ENCODE results near the gene GALNT14. TPM values are rescaled to one million over a fixed set of nuclear protein-coding genes. Genes with fewer than 3 reads are reported as not detected.

The GALNT14 gene
- polyA plus RNA-seq, 3 donors from 2014 or later, result not detected

DNA sequence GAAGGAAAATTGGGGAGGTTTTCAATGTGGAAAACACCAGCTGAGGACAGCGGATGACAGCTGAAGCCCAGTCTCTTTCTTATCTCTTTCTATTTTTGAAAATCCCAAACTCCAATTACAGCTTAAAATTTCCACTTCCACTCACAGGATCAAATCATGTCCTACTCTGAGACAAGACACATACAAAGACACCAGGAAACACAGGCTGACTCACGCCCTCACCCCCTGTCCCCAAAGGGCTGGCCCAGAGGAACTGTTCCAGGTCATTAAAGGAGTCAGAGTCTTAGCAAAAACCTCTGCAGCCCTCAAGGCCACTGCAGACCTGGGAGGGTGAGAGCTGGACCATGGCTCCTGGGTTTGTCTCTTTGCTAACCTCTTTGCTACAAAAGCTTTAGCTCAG, 187.9 kb downstream of the GALNT14 start:
- Mint-ChIP-seq H3K36me3 (no peaks in the 10 kb centered on the region), H3K27me3 (ENCODE audit: low read depth in 3 of 3) (peaks cover 0 to 4% (median 3%) of the 10 kb centered on the region in 3 donors), H3K27ac (no peak overlapping the region), H3K4me1 (no peaks in the 10 kb centered on the region), H3K9me3 (peaks cover 0 to 2% (median 0%) of the 10 kb centered on the region in 6 donors), H3K4me3 (no peak overlapping the region)
- DNase-seq, result no peak

DNA sequence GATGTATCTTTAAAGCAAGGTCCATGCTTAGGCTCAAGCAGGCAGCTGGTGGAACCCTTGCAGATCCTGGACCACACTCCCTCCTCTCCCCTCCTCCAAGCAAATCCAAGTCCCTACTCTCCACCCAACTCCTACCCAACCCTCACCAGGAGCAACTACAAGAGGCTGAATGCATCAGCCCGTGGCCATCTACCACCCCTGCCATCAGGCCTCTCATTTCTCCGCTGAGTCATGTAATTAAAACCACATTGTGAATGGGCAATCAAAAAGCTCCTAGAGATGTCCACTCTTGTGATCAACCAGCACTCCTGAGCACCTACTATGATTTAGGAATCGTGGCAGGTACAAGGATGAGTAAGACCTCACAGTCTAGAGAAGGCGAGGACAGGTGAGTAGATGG, 188.8 kb downstream of the GALNT14 start:
- H3K27ac Mint-ChIP-seq, result no peak overlapping the region
- peaks cover 0 to 2% (median 0%) of the 10 kb centered on the region in 6 donors for H3K9me3 Mint-ChIP-seq
- H3K36me3 Mint-ChIP-seq, result no peaks in the 10 kb centered on the region
- H3K4me3 Mint-ChIP-seq, result no peak overlapping the region
- H3K27me3 Mint-ChIP-seq (ENCODE audit: low read depth in 3 of 3), result peaks cover 0 to 4% (median 3%) of the 10 kb centered on the region in 3 donors
- DNase-seq, result no peak
- no peaks in the 10 kb centered on the region for H3K4me1 Mint-ChIP-seq

DNA sequence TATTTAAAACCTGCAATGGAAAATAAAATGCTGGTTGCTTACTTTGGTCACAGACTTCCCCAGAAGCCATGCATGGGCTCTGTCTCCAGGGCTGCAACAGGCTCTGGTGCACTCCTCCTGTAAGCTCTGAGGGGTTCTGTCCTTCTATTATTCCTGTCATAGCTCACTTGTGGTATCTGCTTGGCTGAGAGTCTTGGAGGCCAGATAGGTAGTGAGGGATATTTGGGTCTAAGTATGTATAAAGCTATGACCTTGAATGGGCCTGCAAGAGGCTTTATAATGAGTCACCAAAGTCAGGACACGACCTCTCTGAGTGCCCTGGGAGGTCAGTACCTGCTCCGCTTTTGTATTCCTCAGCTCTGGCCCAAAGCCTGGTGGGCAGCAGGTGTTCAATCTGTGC, 189.4 kb downstream of the GALNT14 start:
- H3K27me3 Mint-ChIP-seq (ENCODE audit: low read depth in 3 of 3), result peaks cover under 1 to 4% (median 3%) of the 10 kb centered on the region in 3 donors
- H3K27ac Mint-ChIP-seq, result no peak overlapping the region
- H3K36me3 Mint-ChIP-seq, result no peaks in the 10 kb centered on the region
- H3K4me3 Mint-ChIP-seq, result no peak overlapping the region
- DNase-seq, result no peak
- H3K9me3 Mint-ChIP-seq, result peaks cover 0 to 2% (median 0%) of the 10 kb centered on the region in 6 donors
- no peaks in the 10 kb centered on the region for H3K4me1 Mint-ChIP-seq

DNA sequence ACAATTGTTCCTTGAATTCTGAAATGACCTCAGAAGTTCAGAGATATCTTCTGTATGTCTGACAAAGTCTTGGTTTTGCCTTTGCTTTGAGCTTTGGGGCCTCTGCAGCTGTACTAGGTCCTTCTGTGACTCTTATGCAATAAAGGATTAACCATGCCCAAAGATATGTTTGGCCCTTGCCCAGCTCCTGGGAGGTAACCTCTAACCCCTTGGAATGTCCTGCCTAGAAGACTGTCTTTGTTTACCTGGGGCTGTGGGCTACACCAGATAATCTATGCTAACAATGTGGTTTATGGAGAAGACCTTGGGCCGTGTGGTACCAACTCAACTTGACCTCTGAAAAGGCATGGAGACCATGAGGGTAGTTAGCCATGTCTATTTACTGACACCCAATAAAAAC, 190.1 kb downstream of the GALNT14 start:
- peaks cover 0 to 2% (median 0%) of the 10 kb centered on the region in 6 donors for H3K9me3 Mint-ChIP-seq
- no peaks in the 10 kb centered on the region for H3K4me1 Mint-ChIP-seq
- no peak for DNase-seq
- no peaks in the 10 kb centered on the region for H3K36me3 Mint-ChIP-seq
- H3K27ac Mint-ChIP-seq, result no peak overlapping the region
- peaks cover 2 to 4% (median 3%) of the 10 kb centered on the region in 3 donors for H3K27me3 Mint-ChIP-seq (ENCODE audit: low read depth in 3 of 3)
- H3K4me3 Mint-ChIP-seq, result no peak overlapping the region

DNA sequence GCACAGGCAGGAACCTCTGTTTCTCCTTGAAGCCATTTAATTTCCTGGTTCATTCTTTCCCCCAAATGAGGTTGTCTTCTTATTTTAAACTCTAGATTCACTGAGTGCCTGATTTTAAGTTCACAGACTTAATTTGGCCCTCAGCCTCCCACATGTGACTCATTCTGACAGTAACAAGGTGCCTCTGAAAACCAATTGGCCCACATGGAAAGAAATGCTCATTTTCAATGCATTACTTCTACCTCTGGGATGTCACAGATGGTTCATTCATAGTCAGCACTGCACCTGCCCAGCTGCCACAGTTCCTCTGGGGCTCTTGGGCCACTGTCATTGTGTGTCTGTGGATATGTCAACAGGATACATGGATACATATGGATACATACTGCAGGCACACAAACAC, 190.6 kb downstream of the GALNT14 start:
- no peak for DNase-seq
- Mint-ChIP-seq H3K36me3 (no peaks in the 10 kb centered on the region), H3K4me3 (no peak overlapping the region), H3K27me3 (ENCODE audit: low read depth in 3 of 3) (peaks cover 2 to 4% (median 3%) of the 10 kb centered on the region in 3 donors), H3K9me3 (no peaks in the 10 kb centered on the region), H3K4me1 (no peaks in the 10 kb centered on the region), H3K27ac (peak overlapping the region in 1 of 6 donors; percentile 29)

DNA sequence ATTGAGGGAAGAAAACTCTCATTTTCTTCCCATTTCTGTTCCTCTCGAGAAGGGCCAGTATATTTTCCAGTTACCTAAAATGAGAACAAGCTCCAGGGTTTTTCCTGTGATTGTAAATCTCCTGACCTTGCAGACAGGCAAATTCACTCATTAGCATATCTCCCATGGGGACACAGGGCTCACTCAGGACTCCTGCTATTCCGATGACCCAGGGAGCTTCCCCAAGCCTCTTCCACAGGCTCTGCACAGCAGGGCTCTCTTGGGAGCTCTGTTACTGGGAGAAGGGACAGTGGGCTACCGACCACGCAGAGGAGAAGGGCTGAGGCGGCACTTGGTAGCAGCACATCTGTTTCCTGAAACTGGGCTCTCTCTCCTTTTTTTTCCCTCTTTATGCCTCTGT, 195.8 kb downstream of the GALNT14 start:
- H3K27ac Mint-ChIP-seq, result no peak overlapping the region
- peaks cover 0 to 3% (median 0%) of the 10 kb centered on the region in 3 donors for H3K27me3 Mint-ChIP-seq (ENCODE audit: low read depth in 3 of 3)
- H3K9me3 Mint-ChIP-seq, result no peaks in the 10 kb centered on the region
- DNase-seq, result no peak
- no peaks in the 10 kb centered on the region for H3K4me1 Mint-ChIP-seq
- H3K4me3 Mint-ChIP-seq, result no peak overlapping the region
- H3K36me3 Mint-ChIP-seq, result no peaks in the 10 kb centered on the region

DNA sequence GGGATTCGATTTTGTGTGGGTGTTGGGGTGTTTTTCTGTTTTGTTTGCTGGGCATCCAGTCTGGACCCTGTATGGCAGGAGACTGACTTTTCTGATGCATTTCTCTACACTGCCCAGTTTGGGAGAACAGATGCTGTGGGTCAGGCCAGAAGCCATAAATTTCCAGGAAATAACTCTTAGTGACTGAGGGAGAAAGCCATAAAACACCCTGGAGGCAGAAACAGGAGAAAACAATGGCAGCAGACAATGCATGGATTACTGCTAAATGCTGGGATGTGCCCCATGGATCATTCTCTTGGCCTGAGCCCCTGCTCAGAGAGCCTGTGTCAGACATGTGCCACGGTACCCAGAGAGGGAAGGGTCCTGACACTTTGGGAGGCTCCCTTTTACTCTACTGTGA, 197.4 kb downstream of the GALNT14 start:
- H3K27ac Mint-ChIP-seq, result no peak overlapping the region
- H3K4me1 Mint-ChIP-seq, result no peaks in the 10 kb centered on the region
- no peaks in the 10 kb centered on the region for H3K9me3 Mint-ChIP-seq
- no peak overlapping the region for H3K4me3 Mint-ChIP-seq
- DNase-seq, result no peak
- H3K36me3 Mint-ChIP-seq, result no peaks in the 10 kb centered on the region
- H3K27me3 Mint-ChIP-seq (ENCODE audit: low read depth in 3 of 3), result peaks cover 0 to 3% (median 0%) of the 10 kb centered on the region in 3 donors

DNA sequence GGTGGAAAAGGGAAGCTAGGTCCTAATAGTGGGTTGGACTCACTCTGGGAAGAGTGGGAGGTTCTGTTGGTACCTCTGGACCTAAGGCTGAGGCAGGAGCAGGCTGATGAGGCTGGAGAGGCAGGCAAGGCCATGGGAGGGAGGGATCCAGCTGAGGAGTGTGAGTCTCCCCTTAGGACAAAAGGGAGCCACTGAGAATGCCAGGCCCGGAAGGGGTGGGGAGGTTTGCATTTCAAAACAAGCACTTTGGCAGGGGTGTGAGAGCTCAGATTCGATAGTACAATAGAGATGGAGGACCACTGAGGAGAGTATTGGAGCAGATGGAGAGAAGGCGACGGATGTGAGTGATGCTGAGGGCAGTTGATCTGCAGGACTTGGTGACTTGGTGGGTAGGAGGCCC, 198.9 kb downstream of the GALNT14 start:
- no peaks in the 10 kb centered on the region for H3K36me3 Mint-ChIP-seq

DNA sequence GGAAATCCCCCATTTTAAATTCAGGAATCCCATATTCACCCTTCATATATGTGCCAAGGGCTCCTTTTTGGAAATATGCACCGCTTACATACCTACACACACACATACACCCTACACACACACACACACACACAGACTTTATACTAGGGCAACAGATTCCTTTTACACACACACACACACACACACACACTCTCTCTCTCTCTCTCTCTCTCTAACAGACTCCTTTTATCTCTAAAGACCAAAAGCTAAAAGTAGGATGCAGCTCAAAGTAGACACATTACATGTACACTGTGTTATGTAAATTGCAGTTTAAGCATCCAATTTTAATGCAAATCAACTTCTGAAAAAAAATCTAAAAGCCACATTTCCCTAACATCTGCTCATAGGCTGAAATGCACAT, 200.0 kb downstream of the GALNT14 start:
- DNase-seq, result no peak
- no peaks in the 10 kb centered on the region for H3K9me3 Mint-ChIP-seq
- no peaks in the 10 kb centered on the region for H3K4me1 Mint-ChIP-seq
- H3K36me3 Mint-ChIP-seq, result no peaks in the 10 kb centered on the region
- peaks cover 0 to 1% (median 0%) of the 10 kb centered on the region in 3 donors for H3K27me3 Mint-ChIP-seq (ENCODE audit: low read depth in 3 of 3)
- H3K27ac Mint-ChIP-seq, result no peak overlapping the region
- no peak overlapping the region for H3K4me3 Mint-ChIP-seq

More for the DNA sequence above, 198.9 kb downstream of the GALNT14 start:
- H3K27me3 Mint-ChIP-seq (ENCODE audit: low read depth in 3 of 3), result peaks cover 0 to 3% (median 0%) of the 10 kb centered on the region in 3 donors
- no peak overlapping the region for H3K4me3 Mint-ChIP-seq
- DNase-seq, result no peak
- H3K27ac Mint-ChIP-seq, result no peak overlapping the region
- H3K9me3 Mint-ChIP-seq, result no peaks in the 10 kb centered on the region
- no peaks in the 10 kb centered on the region for H3K4me1 Mint-ChIP-seq

DNA sequence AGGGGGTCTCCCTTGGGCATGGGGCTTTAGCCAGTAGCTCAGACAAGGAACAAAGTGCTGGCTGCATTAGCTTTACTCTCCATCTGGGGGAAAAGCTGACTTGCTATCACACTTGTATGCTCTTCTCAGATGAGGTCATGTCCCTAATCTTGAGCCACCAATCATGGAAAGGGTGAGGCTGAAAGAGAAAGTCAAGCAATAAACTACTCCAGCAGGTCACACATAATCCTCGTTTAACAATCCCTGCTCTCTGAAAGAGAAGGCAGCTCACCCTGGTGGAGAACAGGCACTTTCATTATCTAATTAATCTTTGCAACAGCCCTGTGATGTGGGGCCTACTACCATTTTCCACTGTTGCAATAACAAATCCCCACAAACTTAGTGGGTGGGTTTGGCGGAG, 201.3 kb downstream of the GALNT14 start:
- no peak for DNase-seq
- Mint-ChIP-seq H3K27me3 (ENCODE audit: low read depth in 3 of 3) (peaks cover 0 to 1% (median 0%) of the 10 kb centered on the region in 3 donors), H3K4me3 (no peak overlapping the region), H3K36me3 (no peaks in the 10 kb centered on the region), H3K27ac (no peak overlapping the region), H3K9me3 (no peaks in the 10 kb centered on the region), H3K4me1 (peaks cover 0 to 7% of the 10 kb centered on the region in 2 donors)

DNA sequence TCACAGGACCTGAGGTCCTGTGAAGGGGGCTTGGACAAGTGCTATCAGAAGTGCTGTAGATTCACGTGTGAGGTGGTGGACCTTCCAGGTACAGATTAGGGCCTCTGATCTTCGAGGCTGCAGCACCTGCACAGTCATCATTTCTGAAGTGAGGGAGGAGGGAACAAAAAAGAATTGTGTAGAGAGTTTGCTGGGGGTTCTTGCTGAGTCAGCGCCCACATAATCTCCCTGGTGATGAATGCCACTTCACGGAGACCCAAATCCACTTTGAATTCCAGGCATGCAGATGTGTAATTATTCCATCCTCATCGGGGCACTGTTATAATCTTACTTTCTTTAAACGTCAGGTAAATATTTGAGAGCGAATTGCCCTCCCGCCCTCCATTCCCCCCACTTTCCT, 202.4 kb downstream of the GALNT14 start:
- Mint-ChIP-seq H3K4me1 (peaks cover 0 to 7% of the 10 kb centered on the region in 2 donors), H3K9me3 (no peaks in the 10 kb centered on the region), H3K27ac (no peak overlapping the region), H3K27me3 (ENCODE audit: low read depth in 3 of 3) (peaks cover 0 to 1% (median 0%) of the 10 kb centered on the region in 3 donors), H3K36me3 (no peaks in the 10 kb centered on the region), H3K4me3 (no peak overlapping the region)
- DNase-seq, result no peak

DNA sequence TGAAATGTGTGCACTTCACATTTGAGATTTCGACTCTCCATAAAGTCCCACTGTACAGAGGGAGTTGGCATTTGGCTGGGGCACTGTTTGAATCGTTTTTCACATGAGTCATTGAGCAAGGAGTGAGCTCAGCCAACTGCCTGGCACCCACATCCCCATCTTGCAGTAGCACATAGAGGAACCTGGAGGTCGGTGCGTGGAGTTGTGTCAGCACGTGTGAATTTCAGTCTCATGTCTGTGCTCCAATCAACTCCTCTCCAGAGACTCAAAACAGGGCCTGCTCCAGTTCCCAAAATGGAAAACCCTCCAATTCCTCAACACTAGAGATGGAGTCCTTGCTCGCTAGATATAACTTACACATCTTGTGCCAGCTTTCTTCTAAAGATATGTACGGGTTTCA, 204.2 kb downstream of the GALNT14 start:
- Mint-ChIP-seq H3K9me3 (no peaks in the 10 kb centered on the region), H3K27me3 (ENCODE audit: low read depth in 3 of 3) (peaks cover 0 to 4% (median 0%) of the 10 kb centered on the region in 3 donors), H3K27ac (no peak overlapping the region), H3K4me1 (peaks cover 0 to 7% of the 10 kb centered on the region in 2 donors), H3K4me3 (no peak overlapping the region), H3K36me3 (no peaks in the 10 kb centered on the region)
- no peak for DNase-seq

DNA sequence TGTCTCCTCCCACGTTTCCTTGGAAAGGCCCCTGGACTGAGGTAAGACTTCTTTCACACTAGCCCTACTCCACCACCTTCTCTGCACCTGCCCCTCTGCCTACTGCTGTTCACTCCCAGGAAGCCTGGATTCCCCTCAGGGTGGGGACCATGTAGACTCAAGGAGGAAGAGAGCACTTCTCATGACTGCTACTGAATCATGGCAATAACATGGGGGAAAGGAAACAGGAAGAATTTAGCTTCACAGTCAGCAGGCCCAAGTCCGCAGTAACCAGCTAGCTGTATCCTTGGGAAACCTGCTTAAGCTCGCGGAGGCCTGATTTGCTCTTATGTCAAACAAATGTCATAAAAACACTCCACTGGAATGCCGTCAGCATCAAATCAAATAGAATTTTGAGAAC, 204.7 kb downstream of the GALNT14 start:
- no peak overlapping the region for H3K27ac Mint-ChIP-seq

DNA sequence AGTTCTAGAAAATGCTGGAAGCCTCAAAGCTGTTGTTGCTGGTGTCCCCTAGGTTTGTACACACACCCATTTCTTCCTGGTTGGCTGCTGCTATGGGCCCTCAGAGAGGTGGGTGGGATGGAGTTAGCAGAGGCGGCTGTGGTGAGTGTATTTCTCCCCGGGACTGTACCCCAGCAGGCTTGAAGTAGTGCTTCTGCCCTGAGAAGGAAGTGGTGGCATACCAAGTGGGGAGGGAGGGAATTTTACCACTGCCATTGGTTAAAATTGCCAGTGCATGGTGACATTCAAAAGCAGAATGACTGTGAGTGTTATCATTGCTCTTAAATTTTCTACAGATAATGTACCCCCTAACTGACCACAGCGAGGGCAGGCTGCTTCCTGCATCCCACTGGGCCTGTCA, 205.4 kb downstream of the GALNT14 start:
- peaks cover 0 to 7% of the 10 kb centered on the region in 2 donors for H3K4me1 Mint-ChIP-seq
- H3K9me3 Mint-ChIP-seq, result no peaks in the 10 kb centered on the region
- H3K27me3 Mint-ChIP-seq (ENCODE audit: low read depth in 3 of 3), result peaks cover 0 to 4% (median 0%) of the 10 kb centered on the region in 3 donors
- H3K36me3 Mint-ChIP-seq, result no peaks in the 10 kb centered on the region
- no peak overlapping the region for H3K27ac Mint-ChIP-seq
- no peak for DNase-seq
- H3K4me3 Mint-ChIP-seq, result no peak overlapping the region

More for the DNA sequence above, 204.7 kb downstream of the GALNT14 start:
- no peaks in the 10 kb centered on the region for H3K9me3 Mint-ChIP-seq
- peaks cover 0 to 7% of the 10 kb centered on the region in 2 donors for H3K4me1 Mint-ChIP-seq
- DNase-seq, result no peak
- H3K27me3 Mint-ChIP-seq (ENCODE audit: low read depth in 3 of 3), result peaks cover 0 to 4% (median 0%) of the 10 kb centered on the region in 3 donors
- H3K4me3 Mint-ChIP-seq, result no peak overlapping the region
- no peaks in the 10 kb centered on the region for H3K36me3 Mint-ChIP-seq

DNA sequence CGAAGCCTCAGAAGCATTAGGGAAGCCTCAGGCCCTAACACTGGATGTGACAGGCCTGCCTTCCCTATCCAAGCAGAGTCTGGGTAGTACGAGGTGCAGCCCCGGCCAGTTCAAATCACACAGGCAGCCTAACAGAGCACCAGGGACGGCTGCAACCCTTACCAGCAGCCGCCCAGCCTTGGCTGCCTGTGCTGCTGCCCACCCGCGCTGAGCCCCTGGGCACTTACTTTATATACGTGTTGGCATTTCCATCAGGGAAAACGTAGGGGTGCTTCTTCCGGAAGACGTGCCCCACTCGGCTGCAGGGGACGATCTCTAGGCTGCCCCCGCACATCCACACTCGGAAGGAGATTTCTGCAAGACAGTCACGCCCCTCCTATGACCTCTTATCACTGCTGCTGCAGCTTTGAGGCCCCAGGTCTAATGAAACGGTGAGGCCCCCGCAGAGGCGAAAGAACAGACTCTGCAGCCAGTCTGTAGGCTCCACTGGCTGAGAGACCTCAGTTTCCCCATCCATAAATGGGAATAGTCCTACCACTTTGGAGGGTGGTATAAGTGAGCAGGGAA, 206.3 kb downstream of the GALNT14 start:
- H3K27me3 Mint-ChIP-seq (ENCODE audit: low read depth in 3 of 3), result peaks cover 0 to 4% (median 0%) of the 10 kb centered on the region in 3 donors
- no peak for DNase-seq
- no peaks in the 10 kb centered on the region for H3K9me3 Mint-ChIP-seq
- peaks cover 0 to 7% of the 10 kb centered on the region in 2 donors for H3K4me1 Mint-ChIP-seq
- H3K4me3 Mint-ChIP-seq, result no peak overlapping the region
- H3K27ac Mint-ChIP-seq, result no peak overlapping the region
- no peaks in the 10 kb centered on the region for H3K36me3 Mint-ChIP-seq
